ENCODE measurements around the gene RXRA. TPM values are rescaled to one million over a fixed set of nuclear protein-coding genes. Genes with fewer than 3 reads are reported as not detected.

Gene RXRA
- total and polyA plus RNA-seq, 2 experiments from 2014 or later = 32.9 to 46.1 TPM

GRCh38 chr9:134348404-134349155 is 22.3 kb downstream of the RXRA start:
- no peak for TF ChIP-seq CTCF (IDR thresholded peaks at IDR 0.05; ENCODE audit: low read depth, low read length)
- H3K27ac ChIP-seq = no peak overlapping the region
- H3K27me3 ChIP-seq = no peaks in the 10 kb centered on the region
- H3K36me3 ChIP-seq = no peaks in the 10 kb centered on the region
- H3K9me3 ChIP-seq (ENCODE audit: low read depth) = no peaks in the 10 kb centered on the region
- H3K4me1 ChIP-seq (ENCODE audit: low read depth) = peaks cover 8% of the 10 kb centered on the region
- H3K4me3 ChIP-seq = no peak overlapping the region
- DNase-seq (ENCODE audit: low read depth in 1 of 2, low spot score in 1 of 2) = no peak

- Histone ChIP-seq H3K27ac (no peak overlapping the region), H3K27me3 (no peaks in the 10 kb centered on the region), H3K36me3 (no peaks in the 10 kb centered on the region), H3K4me1 (ENCODE audit: low read depth) (peaks cover 12% of the 10 kb centered on the region), H3K9me3 (ENCODE audit: low read depth) (no peaks in the 10 kb centered on the region), H3K4me3 (no peak overlapping the region)
- DNase-seq (ENCODE audit: low read depth in 1 of 2, low spot score in 1 of 2) = no peak
- no peak for TF ChIP-seq CTCF (IDR thresholded peaks at IDR 0.05; ENCODE audit: low read depth, low read length)
Measured at GRCh38 chr9:134349936-134350335, 23.7 kb downstream of the RXRA start.

GRCh38 chr9:134350416-134350994 is 24.2 kb downstream of the RXRA start:
- no peak for TF ChIP-seq CTCF (IDR thresholded peaks at IDR 0.05; ENCODE audit: low read depth, low read length)
- Histone ChIP-seq H3K9me3 (ENCODE audit: low read depth) (no peaks in the 10 kb centered on the region), H3K36me3 (no peaks in the 10 kb centered on the region), H3K27me3 (no peaks in the 10 kb centered on the region), H3K27ac (no peak overlapping the region), H3K4me1 (ENCODE audit: low read depth) (peaks cover 18% of the 10 kb centered on the region), H3K4me3 (no peak overlapping the region)
- no peak for DNase-seq (ENCODE audit: low read depth in 1 of 2, low spot score in 1 of 2)

GRCh38 chr9:134351606-134352176 is 25.4 kb downstream of the RXRA start:
- H3K4me1 ChIP-seq (ENCODE audit: low read depth) = peaks cover 27% of the 10 kb centered on the region
- no peak for DNase-seq (ENCODE audit: low read depth in 1 of 2, low spot score in 1 of 2)

More at GRCh38 chr9:134351606-134352176, 25.4 kb downstream of the RXRA start:
- Histone ChIP-seq H3K27ac (no peak overlapping the region), H3K36me3 (no peaks in the 10 kb centered on the region), H3K9me3 (ENCODE audit: low read depth) (no peaks in the 10 kb centered on the region), H3K27me3 (no peaks in the 10 kb centered on the region), H3K4me3 (no peak overlapping the region)
- TF ChIP-seq CTCF (IDR thresholded peaks at IDR 0.05; ENCODE audit: low read depth, low read length) = no peak

Data from cardiac muscle cell (in vitro differentiated cells and primary cell).